ENCODE data around the gene BMX.

Gene BMX

GRCh38 chrX:15493118-15493962, 7.3 kb upstream of the BMX start, which contains the start of gene PIR:
Gene PIR, minus strand, starts transcription at chrX:15493333. Its CDS starts 2,076 bp downstream, at chrX:15491257.
- Histone ChIP-seq H3K27ac (peak within 1 kb of the TSS; percentile 57 to 75), H3K4me3 (peak within 1 kb of the TSS; percentile 69)
- DNase-seq (ENCODE audit: low spot score), result peak; percentile 91
- TF ChIP-seq CTCF (IDR thresholded peaks at IDR 0.05), result no peak

DNA sequence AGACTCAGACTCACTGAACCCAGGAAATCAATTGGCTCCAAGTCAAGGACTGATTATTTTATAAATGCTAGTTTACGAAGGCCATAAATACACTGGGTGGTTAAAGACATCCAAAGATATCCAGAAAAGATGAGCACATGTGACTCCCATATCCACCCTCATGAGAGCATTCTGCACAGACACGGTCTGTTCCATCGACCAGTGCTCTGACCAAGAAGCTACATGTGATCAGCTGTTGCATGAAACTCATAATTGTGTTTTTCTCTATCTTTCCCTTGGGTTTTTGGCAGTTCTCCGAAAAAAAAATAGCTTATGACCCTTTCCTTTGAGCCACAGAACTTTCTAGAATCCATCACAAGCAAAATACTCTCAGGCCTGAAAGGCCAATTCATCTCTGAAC, 4.8 kb upstream of the BMX start:
- H3K4me3 ChIP-seq, result no peak overlapping the region
- TF ChIP-seq CTCF (IDR thresholded peaks at IDR 0.05), result no peak
- no peak for DNase-seq (ENCODE audit: low spot score)
- H3K27ac ChIP-seq, result no peak overlapping the region

DNA sequence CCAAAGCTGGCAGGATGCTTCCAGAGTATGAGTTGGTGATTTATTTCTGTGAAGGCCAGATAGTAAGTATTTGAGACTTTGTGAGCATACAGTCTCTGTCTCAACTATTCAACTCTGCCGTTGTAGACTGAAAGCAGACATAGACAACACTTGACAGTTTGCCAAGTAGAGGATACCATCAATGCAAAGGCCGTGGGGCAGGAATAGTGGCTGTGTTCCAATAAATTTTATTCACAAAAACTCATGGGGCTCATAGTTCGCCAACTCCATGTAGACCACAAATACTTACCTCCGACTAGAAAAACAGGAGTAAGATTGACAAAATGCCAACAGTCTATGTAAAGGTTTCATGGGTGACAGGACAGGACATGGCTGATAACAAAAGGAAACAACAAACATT, 3.8 kb upstream of the BMX start:
- Histone ChIP-seq H3K27ac (no peak overlapping the region), H3K4me3 (no peak overlapping the region)
- no peak for TF ChIP-seq CTCF (IDR thresholded peaks at IDR 0.05)
- DNase-seq (ENCODE audit: low spot score), result no peak

DNA sequence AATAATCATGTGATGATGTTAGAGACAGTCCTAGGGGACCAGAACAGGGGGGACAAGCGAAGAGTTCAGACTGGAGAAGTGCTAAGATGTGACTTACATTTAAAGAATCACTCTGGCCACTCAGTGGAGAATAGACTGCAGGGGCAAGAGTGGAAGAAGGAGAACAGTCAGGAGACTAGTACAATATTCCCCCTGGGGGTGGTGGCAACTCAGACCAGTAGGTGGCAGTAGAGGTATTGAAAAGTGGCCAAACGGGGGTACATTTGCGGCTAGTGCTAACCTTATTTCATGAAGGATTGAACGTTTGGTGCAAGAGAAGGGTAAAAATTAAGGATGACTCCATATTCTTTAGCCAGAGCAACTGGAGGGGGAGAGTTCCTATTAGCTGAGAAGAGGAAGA, 2.7 kb upstream of the BMX start:
- DNase-seq (ENCODE audit: low spot score), result no peak
- Histone ChIP-seq H3K27ac (no peak overlapping the region), H3K4me3 (no peak overlapping the region)
- TF ChIP-seq CTCF (IDR thresholded peaks at IDR 0.05), result peak; percentile 33

- Histone ChIP-seq H3K4me3 (no peak overlapping the region), H3K27ac (no peak overlapping the region)
- DNase-seq (ENCODE audit: low spot score), result no peak
- no peak for TF ChIP-seq CTCF (IDR thresholded peaks at IDR 0.05)
Observed at GRCh38 chrX:15498741-15499140, 1.9 kb upstream of the BMX start.

DNA sequence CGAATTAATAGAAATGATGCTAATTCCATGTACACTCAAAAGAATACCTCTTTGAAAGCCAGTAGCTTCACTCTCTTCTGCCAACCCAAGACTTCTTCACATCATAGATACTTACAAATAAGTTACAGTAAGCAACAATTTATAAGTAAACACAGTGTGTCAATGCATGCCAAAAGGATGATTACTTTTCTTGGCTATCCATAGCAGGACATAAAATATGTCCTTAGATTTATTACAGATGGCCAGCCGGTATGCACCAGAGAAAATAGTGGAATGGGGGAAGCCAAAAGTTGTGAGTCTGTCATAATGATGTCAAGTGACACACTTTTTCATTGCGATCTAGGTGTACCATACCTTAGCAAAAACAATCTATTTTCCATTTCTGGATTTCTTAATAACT, 631 bp upstream of the BMX start:
- DNase-seq (ENCODE audit: low spot score), result no peak
- H3K27ac ChIP-seq, result no peak overlapping the region
- no peak for TF ChIP-seq CTCF (IDR thresholded peaks at IDR 0.05)
- no peak overlapping the region for H3K4me3 ChIP-seq

DNA sequence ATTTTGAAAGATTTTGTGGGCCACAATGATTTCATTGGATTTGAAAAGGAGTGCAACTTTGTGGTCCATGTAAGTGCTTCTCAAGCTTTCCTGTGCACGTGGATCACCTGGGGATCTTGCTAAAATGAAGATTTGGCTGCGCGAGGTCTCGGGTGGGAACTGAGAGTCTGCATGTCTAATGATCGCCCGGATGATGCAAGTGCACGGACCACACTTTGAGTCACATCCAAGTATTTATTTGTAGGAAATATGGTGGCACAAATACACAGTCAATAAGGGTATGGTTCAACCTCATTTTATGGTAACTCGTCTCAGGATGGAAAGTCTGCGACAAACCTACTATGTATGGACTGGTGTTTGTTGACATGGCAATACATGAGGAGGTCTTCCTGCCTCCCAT, 899 bp downstream of the BMX start:
- no peak for DNase-seq (ENCODE audit: low spot score)
- no peak for TF ChIP-seq CTCF (IDR thresholded peaks at IDR 0.05)
- Histone ChIP-seq H3K27ac (no peak overlapping the region), H3K4me3 (no peak overlapping the region)
